AG08395 (cell line): ENCODE data around the gene STRIP1.

ENCODE experiments used
- DNase-seq: peaks from one replicate; pipeline ENCODE4 v3.0.0; 2012; ENCODE audit warnings: mixed read lengths, low spot score

The STRIP1 gene

DNA sequence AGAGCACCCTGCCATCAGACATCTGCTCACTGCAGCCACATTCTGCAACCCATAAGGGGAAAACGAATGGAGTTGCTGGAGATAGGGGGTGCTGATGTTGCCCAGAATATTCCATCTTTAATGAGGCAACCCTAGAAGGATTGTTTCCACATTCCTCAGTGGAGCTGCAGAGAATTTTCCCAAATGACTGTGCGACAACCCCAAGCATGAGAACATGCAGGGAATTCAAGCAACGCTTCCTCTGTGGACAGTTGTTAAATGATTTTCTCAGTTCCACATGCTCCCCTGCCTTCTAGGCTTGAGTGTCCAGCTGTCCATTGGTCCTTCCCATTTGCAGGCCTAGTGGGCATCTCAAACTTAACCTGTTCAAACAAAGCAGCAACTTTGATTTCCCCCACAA lies 57.4 kb downstream of the STRIP1 start:
- DNase-seq: no peak

DNA sequence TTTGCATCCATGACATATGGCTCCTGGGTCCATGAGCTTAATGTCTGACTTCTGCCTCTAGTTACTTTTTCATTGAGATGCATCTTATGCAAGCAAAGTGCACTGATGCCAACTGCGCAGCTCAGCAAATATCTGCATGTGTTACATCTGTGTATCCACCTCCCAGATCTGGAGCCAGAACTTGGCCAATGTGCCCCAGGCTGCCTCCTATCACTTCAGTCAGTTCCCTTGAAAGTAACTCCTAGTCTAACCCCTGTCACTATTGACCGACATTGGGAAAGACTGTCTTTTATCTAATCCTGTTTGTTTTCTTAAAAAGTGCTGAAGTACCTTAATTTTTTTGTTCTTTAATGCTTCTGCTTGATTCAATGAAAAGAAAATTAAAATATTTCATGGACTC lies 58.6 kb downstream of the STRIP1 start:
- no peak for DNase-seq

DNA sequence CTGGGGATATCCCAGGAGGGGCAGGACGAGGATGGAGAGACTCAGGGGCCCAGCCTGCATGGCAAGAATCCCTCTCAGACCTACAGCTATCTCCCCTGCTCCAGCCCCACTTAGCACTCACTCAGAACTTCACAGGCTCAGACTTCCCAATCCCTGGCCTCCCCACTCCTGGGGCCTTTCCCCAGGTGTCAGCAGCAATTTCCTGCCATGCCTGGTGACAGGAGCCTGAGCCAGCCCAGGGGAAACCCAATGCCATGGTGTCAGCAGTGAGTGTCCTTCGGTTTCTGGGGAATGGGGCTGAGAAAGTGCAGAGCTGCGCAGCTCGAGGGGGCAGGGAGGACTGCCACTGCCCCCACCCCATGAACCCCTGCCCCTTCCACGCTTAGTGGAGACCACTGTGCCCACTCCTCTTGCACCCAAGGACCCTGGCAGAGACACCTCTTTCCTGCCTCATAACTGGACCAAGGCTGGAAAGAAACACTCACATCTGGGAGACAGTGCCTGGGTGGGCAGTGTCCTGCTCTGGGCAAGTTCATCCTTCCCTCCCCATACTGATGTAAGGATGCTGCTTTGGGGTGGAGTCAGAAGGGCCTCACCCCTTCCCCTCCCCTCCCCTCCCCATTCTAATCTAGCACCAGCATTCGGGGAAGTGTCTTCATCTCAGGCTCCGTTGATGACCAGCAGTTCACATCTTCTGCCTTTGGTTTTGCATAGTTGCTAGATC lies 60.7 kb downstream of the STRIP1 start:
- DNase-seq: no peak

DNA sequence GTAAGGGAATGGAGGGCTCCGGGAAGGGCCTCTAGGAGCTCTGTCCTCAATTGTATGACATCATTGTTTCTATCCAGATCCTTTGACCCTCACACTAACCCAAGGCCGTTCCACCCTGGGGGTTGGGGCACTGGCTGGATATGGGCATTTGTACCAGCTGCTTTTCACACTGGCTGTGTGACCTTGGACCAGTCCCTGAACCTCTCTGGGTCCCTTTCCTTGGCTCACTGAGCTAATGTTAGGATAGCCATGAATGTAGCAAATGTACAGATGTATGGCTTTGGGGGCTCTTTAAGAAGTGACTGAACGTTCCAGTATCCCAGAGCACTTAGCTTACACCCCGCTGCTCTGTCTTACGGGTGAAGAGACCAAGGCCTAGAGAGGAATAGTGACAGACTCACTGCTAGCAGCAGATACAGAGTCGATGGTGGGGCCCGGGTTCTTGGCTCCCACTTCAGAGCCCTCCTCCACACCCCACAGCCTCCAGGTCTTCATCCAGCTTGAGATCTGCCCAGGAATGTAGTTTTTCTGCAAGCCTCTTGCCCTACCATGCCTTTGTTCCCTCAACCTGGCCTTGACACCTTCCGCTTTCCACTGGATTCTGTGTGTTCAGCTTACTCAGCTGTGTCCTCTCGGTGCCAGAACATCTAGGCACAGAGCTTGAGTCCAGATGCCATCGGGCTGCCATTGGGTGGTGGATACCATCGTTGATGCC lies 63.2 kb downstream of the STRIP1 start:
- DNase-seq: no peak

DNA sequence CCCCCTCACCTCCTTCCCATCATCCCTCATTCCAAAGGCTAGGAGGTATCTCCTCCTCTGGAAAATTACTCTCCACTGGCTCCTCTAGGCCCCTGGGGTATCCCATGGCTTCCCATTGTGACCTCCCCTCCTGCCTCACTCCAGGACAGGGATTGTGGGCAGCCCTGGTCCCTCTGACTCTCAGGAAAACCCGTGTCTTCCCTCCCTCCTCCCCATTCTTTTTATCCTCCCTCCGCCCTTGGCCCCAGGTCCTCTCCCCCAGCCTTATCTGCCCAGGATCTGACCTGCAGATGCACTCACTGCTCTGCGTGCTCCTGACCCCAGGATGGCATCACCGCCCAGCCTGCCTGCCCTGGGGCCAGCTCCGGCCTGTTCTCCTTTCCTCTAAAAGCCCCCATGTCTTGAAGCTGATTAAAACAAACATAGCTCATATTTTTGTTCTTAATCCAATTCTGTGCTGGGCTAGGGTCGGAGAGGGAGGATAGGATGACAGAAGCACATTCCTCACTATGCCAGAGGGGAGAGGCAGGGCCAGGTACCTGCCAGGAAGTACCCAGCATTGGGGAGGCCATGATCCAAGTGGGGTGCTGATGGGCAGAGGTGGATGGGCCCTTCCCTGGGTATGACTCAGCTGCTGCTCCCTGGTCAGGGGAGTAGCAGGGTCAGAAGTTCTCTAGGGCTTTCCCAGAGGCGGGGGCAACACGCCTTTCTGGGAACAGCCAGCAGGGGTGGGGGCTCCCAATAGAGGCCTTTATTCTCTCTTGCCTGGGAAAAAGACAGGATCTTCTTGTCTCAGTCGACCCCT lies 64.0 kb downstream of the STRIP1 start:
- no peak for DNase-seq

DNA sequence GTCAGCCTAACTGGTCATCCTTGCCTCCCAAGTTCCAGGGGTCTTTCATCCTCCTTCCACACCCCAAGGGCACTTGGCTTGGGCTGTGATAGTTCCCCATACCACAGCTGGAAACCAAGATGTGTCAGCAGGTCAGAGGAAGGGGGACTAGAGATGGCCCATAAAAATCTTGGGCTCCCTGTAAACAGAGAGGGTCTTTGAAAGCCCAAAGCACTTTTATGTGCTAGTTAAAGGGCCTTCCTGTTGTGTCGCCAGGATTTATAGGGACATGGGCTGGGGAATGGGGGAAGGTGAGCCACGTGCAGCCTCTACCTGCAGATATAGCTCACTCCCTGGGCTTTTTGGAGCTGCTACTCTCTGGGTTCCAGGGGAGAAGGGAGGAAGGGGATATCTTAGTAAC lies 65.9 kb downstream of the STRIP1 start:
- DNase-seq: no peak

DNA sequence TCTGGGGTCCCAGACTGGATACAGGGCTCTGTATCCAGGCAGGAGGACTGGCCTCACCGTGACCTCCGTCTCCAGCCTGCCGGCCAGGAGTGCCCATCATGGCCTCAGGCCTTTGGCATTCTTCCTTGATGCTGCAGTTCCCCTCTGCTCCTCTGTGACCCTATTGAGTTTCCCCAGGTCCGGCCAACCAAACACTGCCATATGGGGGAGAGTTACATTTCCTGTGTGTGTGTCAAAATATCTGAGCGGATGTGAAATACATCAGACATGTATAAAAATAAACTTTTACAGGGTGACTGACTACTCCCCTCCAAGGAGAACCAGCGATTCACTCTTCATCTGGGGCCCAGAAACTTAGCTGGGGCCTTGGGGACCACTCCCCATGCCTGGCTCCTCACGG lies 67.7 kb downstream of the STRIP1 start:
- no peak for DNase-seq
